Karpas-422 (cell line): Measurements from ENCODE around the gene ALOX5. TPM values are rescaled to one million over a fixed set of nuclear protein-coding genes. Genes with fewer than 3 reads are reported as not detected.

Experiments used
- DNase-seq: peaks from one replicate; pipeline ENCODE4 v3.0.0-alpha.2; 2015
- H2AFZ ChIP-seq: fragments of 200-600 bp; sonication (generic); 2 replicates; pipeline ENCODE4 v1.6.1; 2014; ENCODE audit warnings: antibody characterized with exemption, low read length, mixed read lengths
- H3K27ac ChIP-seq: fragments of 200-600 bp; sonication (generic); 2 replicates; pipeline ENCODE4 v1.5.1; 2014; ENCODE audit warnings: mild to moderate bottlenecking, low read length, moderate library complexity
- H3K27me3 ChIP-seq: fragments of 200-600 bp; sonication (generic); 2 replicates; pipeline ENCODE4 v1.6.1; 2014; ENCODE audit warnings: low read length, mixed read lengths
- H3K36me3 ChIP-seq: fragments of 200-600 bp; sonication (generic); 2 replicates; pipeline ENCODE4 v1.6.1; 2014; ENCODE audit warnings: low read length, mixed read lengths; ENCODE audit not compliant: insufficient read depth
- H3K4me1 ChIP-seq: fragments of 200-600 bp; sonication (generic); 2 replicates; pipeline ENCODE4 v1.6.1; 2014; ENCODE audit warnings: mild to moderate bottlenecking, low read length, mixed read lengths
- H3K4me2 ChIP-seq: fragments of 200-600 bp; sonication (generic); 2 replicates; pipeline ENCODE4 v1.6.1; 2014; ENCODE audit warnings: low read length, low read depth, mild to moderate bottlenecking; ENCODE audit not compliant: poor library complexity, severe bottlenecking
- H3K4me3 ChIP-seq: fragments of 200-600 bp; sonication (generic); 2 replicates; pipeline ENCODE4 v1.5.1; 2014; ENCODE audit warnings: mild to moderate bottlenecking, antibody characterized with exemption, low read length, mixed read lengths
- H3K79me2 ChIP-seq: fragments of 200-600 bp; sonication (generic); 2 replicates; pipeline ENCODE4 v1.6.1; 2014; ENCODE audit warnings: mild to moderate bottlenecking, low read length, mixed read lengths
- H3K9ac ChIP-seq: fragments of 200-600 bp; sonication (generic); 2 replicates; pipeline ENCODE4 v1.6.0; 2014; ENCODE audit warnings: low read length
- H3K9me2 ChIP-seq: fragments of 200-600 bp; sonication (generic), shearing (Covaris generic); replicated peaks from 2 replicates; pipeline ENCODE4 v1.6.0; 2014; ENCODE audit warnings: mild to moderate bottlenecking, low read length, moderate library complexity; ENCODE audit not compliant: insufficient read depth
- H3K9me3 ChIP-seq: fragments of 300-700, 200-600 bp; sonication (generic); 2 replicates; pipeline ENCODE4 v1.6.1; 2014; ENCODE audit warnings: low read length, mixed read lengths
- H4K20me1 ChIP-seq: fragments of 200-600 bp; sonication (generic); 2 replicates; pipeline ENCODE4 v1.6.1; 2014; ENCODE audit warnings: mild to moderate bottlenecking, antibody characterized with exemption, low read length, low read depth; ENCODE audit not compliant: insufficient read depth
- total RNA-seq: library from RNA; depleted of rRNA; stranded (reverse); fragments of >200 nt; shearing (Covaris generic); gene quantifications from 2 replicates; pipeline ENCODE4 v1.2.3, GENCODE V29; 2014; ENCODE audit warnings: low replicate concordance

The ALOX5 gene
- total RNA-seq, 1 experiment from 2014 or later, result 480 TPM

DNA sequence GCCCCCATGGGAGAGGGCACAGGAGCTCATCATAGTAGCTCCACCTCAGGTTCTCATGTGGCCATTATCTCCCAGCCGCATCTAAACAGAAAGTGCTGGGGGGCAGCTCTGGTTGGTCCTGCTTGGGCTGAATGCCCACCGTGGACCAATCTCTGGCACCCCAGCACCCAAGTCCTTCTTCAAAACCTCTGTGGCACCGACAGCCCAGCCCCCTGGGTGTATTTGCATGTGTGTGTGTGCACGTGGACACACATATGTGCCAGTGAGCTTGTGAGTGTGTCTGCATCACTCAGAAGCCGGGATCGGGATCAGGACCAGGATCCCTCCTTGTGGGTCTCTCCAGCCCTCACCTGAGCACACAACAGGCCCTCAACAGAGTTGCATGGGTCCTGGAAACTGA, 68.2 kb downstream of the ALOX5 start:
- no peaks in the 10 kb centered on the region for H3K9me3 ChIP-seq
- peaks cover 31% of the 10 kb centered on the region for H3K4me1 ChIP-seq
- no peak for DNase-seq
- H3K27me3 ChIP-seq, result no peaks in the 10 kb centered on the region
- H4K20me1 ChIP-seq, result peaks cover 11% of the 10 kb centered on the region; the same call in 1 of the 2 replicates
- no peak overlapping the region for H3K4me3 ChIP-seq
- H3K9ac ChIP-seq, result no peak overlapping the region
- H3K9me2 ChIP-seq, result no peaks in the 10 kb centered on the region
- peaks cover 49% of the 10 kb centered on the region for H3K36me3 ChIP-seq
- no peak overlapping the region for H3K4me2 ChIP-seq
- peak overlapping the region; percentile 43 for H3K27ac ChIP-seq
- no peak overlapping the region for H2AFZ ChIP-seq
- peaks cover 4% of the 10 kb centered on the region; the same call in 1 of the 2 replicates for H3K79me2 ChIP-seq

DNA sequence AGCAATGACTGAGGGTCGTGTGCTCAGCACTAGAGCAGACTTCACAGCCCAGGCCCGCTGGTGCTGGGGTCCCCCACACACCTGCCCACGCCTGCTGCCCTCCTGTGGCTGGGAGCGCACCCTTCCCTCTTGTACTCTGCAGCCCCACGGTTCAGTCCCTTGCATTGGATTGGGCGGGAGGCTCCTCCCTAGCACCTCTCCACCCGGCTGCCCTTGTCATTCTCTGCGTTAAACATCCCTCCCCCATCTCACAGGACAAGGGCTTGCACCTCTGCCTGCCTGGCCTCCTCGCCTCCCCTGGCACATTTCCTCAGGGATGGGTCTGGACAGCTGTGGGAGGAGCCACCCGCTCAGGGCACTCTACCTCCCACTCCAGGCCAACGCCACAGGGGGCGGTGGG, 68.6 kb downstream of the ALOX5 start:
- Histone ChIP-seq H3K4me2 (no peak overlapping the region), H3K4me1 (peaks cover 27% of the 10 kb centered on the region), H4K20me1 (peaks cover 11% of the 10 kb centered on the region; the same call in 1 of the 2 replicates), H3K27me3 (no peaks in the 10 kb centered on the region), H3K27ac (peak overlapping the region; percentile 43; the same call in 1 of the 2 replicates), H3K9me2 (no peaks in the 10 kb centered on the region), H3K4me3 (no peak overlapping the region), H3K9me3 (no peaks in the 10 kb centered on the region), H3K79me2 (peaks cover 4% of the 10 kb centered on the region; the same call in 1 of the 2 replicates), H2AFZ (no peak overlapping the region), H3K9ac (no peak overlapping the region), H3K36me3 (peaks cover 46% of the 10 kb centered on the region)
- peak; percentile 63 for DNase-seq

DNA sequence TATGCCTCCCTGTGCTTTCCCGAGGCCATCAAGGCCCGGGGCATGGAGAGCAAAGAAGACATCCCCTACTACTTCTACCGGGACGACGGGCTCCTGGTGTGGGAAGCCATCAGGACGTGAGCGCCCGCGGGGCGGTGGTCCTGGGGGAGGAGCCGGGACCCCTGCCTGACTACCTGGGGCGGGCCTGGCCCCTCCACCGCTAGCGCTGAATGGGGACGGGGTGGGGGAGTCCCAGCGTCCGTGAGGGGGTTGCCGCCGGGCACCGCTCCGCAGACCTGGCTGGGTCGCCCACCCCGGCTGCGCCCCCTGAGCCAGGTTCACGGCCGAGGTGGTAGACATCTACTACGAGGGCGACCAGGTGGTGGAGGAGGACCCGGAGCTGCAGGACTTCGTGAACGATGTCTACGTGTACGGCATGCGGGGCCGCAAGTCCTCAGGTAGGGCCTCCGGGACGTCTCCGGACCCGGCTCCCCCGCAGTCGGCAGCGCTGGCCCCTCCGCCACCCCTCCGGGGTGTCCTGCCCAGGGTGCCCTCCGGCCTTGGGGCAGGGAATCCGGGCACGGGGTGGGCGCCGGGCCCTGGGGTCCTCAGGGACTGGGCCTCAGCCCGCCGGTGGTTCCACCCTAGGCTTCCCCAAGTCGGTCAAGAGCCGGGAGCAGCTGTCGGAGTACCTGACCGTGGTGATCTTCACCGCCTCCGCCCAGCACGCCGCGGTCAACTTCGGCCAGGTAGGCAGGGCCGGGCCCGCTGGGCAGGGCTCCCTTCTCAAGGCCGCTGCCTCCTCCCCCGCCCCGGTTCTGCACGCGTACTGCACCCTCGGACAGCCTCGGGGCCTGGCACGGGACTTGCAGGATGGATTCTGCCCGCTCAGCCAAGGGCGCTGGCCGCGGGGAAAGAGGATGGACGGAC, 69.3 kb downstream of the ALOX5 start:
- Histone ChIP-seq H3K9ac (no peak overlapping the region), H3K27me3 (no peaks in the 10 kb centered on the region), H3K27ac (no peak overlapping the region), H3K4me3 (no peak overlapping the region), H3K36me3 (peaks cover 39% of the 10 kb centered on the region; the same call in 1 of the 2 replicates), H3K9me3 (no peaks in the 10 kb centered on the region), H3K9me2 (no peaks in the 10 kb centered on the region), H3K4me2 (no peak overlapping the region), H3K79me2 (peaks cover under 1% of the 10 kb centered on the region; the same call in 1 of the 2 replicates), H4K20me1 (peaks cover 4% of the 10 kb centered on the region; the same call in 1 of the 2 replicates), H3K4me1 (peaks cover 21% of the 10 kb centered on the region), H2AFZ (no peak overlapping the region)
- no peak for DNase-seq

DNA sequence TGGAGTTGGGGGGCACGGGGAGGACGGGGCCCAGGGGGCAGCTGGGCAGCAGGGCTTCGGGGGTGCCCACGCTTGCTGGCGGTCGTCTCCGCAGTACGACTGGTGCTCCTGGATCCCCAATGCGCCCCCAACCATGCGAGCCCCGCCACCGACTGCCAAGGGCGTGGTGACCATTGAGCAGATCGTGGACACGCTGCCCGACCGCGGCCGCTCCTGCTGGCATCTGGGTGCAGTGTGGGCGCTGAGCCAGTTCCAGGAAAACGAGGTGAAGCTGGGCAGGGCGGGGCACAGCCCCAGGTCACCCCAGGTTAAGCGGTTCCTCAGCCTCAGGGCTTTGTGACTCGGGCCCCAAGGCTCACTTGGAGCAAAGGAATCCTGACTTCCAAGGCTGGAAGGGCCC, 70.0 kb downstream of the ALOX5 start:
- no peaks in the 10 kb centered on the region for H3K9me2 ChIP-seq
- H3K9ac ChIP-seq, result no peak overlapping the region
- no peak for DNase-seq
- H3K27ac ChIP-seq, result no peak overlapping the region
- no peak overlapping the region for H3K4me3 ChIP-seq
- no peaks in the 10 kb centered on the region for H3K9me3 ChIP-seq
- H4K20me1 ChIP-seq, result 0 out of 2 replicates have a peak, but pooled peaks cover 3% of the 10 kb centered on the region
- H3K27me3 ChIP-seq, result no peaks in the 10 kb centered on the region
- H3K36me3 ChIP-seq, result peaks cover 37% of the 10 kb centered on the region; the same call in 1 of the 2 replicates
- H3K79me2 ChIP-seq, result no peaks in the 10 kb centered on the region
- no peak overlapping the region for H3K4me2 ChIP-seq
- H3K4me1 ChIP-seq, result peaks cover 17% of the 10 kb centered on the region
- H2AFZ ChIP-seq, result no peak overlapping the region

DNA sequence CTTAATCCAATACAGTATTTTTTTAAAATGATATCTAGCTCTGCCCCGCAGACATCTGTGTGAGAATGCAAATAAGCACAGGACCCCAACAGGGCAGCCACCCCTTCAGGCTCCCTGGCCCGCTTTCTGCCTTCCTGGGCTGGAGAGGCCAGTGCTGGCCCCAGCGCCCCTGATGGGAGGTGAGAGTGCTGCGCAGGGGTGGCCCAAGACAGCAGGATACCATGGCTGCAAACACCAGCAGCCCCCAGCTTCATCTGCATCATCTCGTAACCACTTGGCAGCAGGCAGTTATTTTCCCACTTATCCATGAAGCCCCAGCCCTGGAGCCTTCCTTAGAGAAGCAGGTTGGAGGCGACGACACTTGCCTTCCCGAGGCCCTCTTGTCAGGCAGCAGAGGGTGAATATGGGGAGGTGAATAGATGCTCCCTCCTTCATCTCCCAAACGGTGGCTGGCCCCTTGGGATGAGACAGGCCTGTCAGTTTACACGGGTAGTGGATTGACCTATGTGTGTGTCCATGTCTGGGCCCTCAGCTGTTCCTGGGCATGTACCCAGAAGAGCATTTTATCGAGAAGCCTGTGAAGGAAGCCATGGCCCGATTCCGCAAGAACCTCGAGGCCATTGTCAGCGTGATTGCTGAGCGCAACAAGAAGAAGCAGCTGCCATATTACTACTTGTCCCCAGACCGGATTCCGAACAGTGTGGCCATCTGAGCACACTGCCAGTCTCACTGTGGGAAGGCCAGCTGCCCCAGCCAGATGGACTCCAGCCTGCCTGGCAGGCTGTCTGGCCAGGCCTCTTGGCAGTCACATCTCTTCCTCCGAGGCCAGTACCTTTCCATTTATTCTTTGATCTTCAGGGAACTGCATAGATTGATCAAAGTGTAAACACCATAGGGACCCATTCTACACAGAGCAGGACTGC, 71.2 kb downstream of the ALOX5 start:
- no peak overlapping the region for H3K4me3 ChIP-seq
- peaks cover 8% of the 10 kb centered on the region for H3K4me1 ChIP-seq
- no peak overlapping the region for H3K27ac ChIP-seq
- 0 out of 2 replicates have a peak, but pooled peaks cover 3% of the 10 kb centered on the region for H4K20me1 ChIP-seq
- H2AFZ ChIP-seq, result no peak overlapping the region
- H3K9me2 ChIP-seq, result no peaks in the 10 kb centered on the region
- no peak for DNase-seq
- H3K4me2 ChIP-seq, result no peak overlapping the region
- peaks cover 25% of the 10 kb centered on the region; the same call in 1 of the 2 replicates for H3K36me3 ChIP-seq
- H3K79me2 ChIP-seq, result no peaks in the 10 kb centered on the region
- H3K27me3 ChIP-seq, result no peaks in the 10 kb centered on the region
- H3K9me3 ChIP-seq, result no peaks in the 10 kb centered on the region
- no peak overlapping the region for H3K9ac ChIP-seq

DNA sequence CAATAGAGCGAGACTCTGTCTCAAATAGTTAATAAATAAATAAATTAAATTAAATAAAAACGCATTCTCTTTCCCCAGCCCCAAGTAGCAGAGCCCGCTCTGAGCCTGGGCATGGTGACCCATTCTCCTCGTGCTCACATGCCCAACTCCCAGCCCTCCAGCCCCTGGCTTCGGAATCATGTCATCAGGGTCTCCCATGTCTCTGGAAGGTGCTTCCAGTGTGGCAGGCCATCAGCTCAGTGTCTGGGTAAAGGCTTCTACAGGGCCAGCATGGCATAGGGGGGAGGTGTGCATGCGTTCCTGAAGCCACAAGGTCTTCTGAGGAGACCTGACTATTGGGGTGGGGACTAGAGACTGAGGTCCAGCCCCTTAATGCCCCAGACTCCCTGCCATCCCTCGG, 72.8 kb downstream of the ALOX5 start:
- Histone ChIP-seq H3K27me3 (no peaks in the 10 kb centered on the region), H3K27ac (peak overlapping the region; percentile 8; the same call in 1 of the 2 replicates), H4K20me1 (0 out of 2 replicates have a peak, but pooled peaks cover 3% of the 10 kb centered on the region), H3K79me2 (no peaks in the 10 kb centered on the region), H3K9me3 (no peaks in the 10 kb centered on the region), H3K4me2 (no peak overlapping the region), H3K9ac (no peak overlapping the region), H3K4me3 (no peak overlapping the region), H3K9me2 (no peaks in the 10 kb centered on the region), H3K4me1 (no peaks in the 10 kb centered on the region), H2AFZ (no peak overlapping the region), H3K36me3 (peaks cover 12% of the 10 kb centered on the region; the same call in 1 of the 2 replicates)
- no peak for DNase-seq

DNA sequence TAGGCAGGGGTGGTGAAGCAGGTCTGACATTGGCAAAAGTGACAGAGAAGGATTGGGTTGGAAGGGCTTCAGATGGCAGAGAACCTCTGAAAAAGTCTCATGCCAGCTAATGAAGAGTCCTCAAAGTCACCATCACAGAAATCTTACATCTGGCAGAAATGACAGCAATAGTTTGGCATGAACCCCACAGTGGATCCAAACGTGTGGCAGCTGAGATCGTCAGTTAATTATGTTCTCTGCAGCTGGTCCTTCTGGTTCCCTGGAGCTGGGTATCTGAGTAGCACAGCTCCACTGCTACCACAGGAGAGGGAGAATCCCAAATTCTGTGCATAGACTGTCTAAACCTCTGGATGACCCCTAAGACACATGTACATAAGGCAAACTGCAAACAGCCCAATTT, 73.4 kb downstream of the ALOX5 start:
- Histone ChIP-seq H3K9ac (no peak overlapping the region), H3K9me3 (no peaks in the 10 kb centered on the region), H3K4me3 (no peak overlapping the region), H3K79me2 (no peaks in the 10 kb centered on the region), H2AFZ (no peak overlapping the region), H3K4me2 (no peak overlapping the region), H3K27ac (peak overlapping the region; percentile 8; the same call in 1 of the 2 replicates), H4K20me1 (0 out of 2 replicates have a peak, but pooled peaks cover 3% of the 10 kb centered on the region), H3K4me1 (peaks cover 4% of the 10 kb centered on the region), H3K9me2 (no peaks in the 10 kb centered on the region), H3K27me3 (no peaks in the 10 kb centered on the region), H3K36me3 (peaks cover 7% of the 10 kb centered on the region; the same call in 1 of the 2 replicates)
- DNase-seq, result no peak
